ENCODE data around the gene MAP4K5. TPM values are rescaled to one million over a fixed set of nuclear protein-coding genes. Genes with fewer than 3 reads are reported as not detected.

Gene MAP4K5
- polyA plus RNA-seq, 3 donors = 5.0 to 9.1 (median 7.7) TPM

GRCh38 chr14:50371546-50371945 lies 160.8 kb downstream of the MAP4K5 start:
- Mint-ChIP-seq H3K9me3 (peaks cover 0 to 5% (median 0%) of the 10 kb centered on the region in 7 donors), H3K27ac (peak overlapping the region in 1 of 7 donors; percentile 1), H3K4me1 (peaks cover 6% of the 10 kb centered on the region), H3K27me3 (ENCODE audit: low read depth in 3 of 3) (peaks cover 0 to 5% (median 2%) of the 10 kb centered on the region in 3 donors), H3K36me3 (no peaks in the 10 kb centered on the region), H3K4me3 (no peak overlapping the region)
- Histone ChIP-seq H3K9ac (ENCODE audit: insufficient read depth, low read length, poor library complexity, severe bottlenecking) (no peak overlapping the region), H3K4me2 (replicated peaks; ENCODE audit: extremely low read depth, low read length, poor library complexity, severe bottlenecking) (no peak overlapping the region), H3K4me3 (replicated peaks in 1 of 3; ENCODE audit: low read depth in 2 of 3, low read length in 3 of 3) (no peak overlapping the region), H3K79me2 (ENCODE audit: insufficient read depth, low read length) (no peaks in the 10 kb centered on the region), H2AFZ (ENCODE audit: insufficient read depth, low read depth, low read length, poor library complexity, severe bottlenecking) (no peak overlapping the region), H3K27ac (ENCODE audit: low read depth in 1 of 2, low read length in 2 of 2) (no peak overlapping the region), H4K20me1 (ENCODE audit: insufficient read depth, low read length) (no peaks in the 10 kb centered on the region), H3K27me3 (ENCODE audit: control insufficient read depth in 2 of 2, insufficient read depth in 2 of 2, low read length in 2 of 2) (no peaks in the 10 kb centered on the region), H3K36me3 (replicated peaks in 1 of 2; ENCODE audit: control insufficient read depth in 1 of 2, insufficient read depth in 2 of 2, low read length in 2 of 2) (no peaks in the 10 kb centered on the region), H3K9me3 (replicated peaks in 1 of 2; ENCODE audit: control insufficient read depth in 1 of 2, insufficient read depth in 1 of 2, low read length in 2 of 2) (no peaks in the 10 kb centered on the region), H3K4me1 (ENCODE audit: control insufficient read depth in 1 of 2, insufficient read depth in 2 of 2, low read length in 2 of 2) (no peaks in the 10 kb centered on the region)
- DNase-seq = no peak
- WGBS (ENCODE audit: insufficient coverage) = 97% methylated on average over 4 of the region's 4 CpGs
- intact Hi-C loops (cut with micrococcal nuclease) = no loop called here
- TF ChIP-seq CTCF (IDR thresholded peaks at IDR 0.05) = no peak

Small RNA genes within 50 kb of the gene (small RNA-seq; reads per million reads assigned to genes)
- not detected for gene RF00019 (ENCODE audit: insufficient read length, low read depth)
- gene SNRPGP1 (ENCODE audit: insufficient read length, low read depth) = not detected

Other genes starting within 250 kb of the MAP4K5 start
- under 1 TPM; 0.11 to 0.86 (median 0.48) TPM for gene L2HGDH, start 220.3 kb downstream of the MAP4K5 start, polyA plus RNA-seq
- 10 to 100 TPM; 13.4 to 17.3 (median 16.4) TPM for gene DMAC2L, start 220.2 kb downstream of the MAP4K5 start, polyA plus RNA-seq
- gene CDKL1, start 135.7 kb downstream of the MAP4K5 start, polyA plus RNA-seq = 1 to 10 TPM; 1.2 to 2.5 (median 1.3) TPM
- gene ATL1, start 27.6 kb upstream of the MAP4K5 start, polyA plus RNA-seq = 1 to 10 TPM in 1 of 3 donors, under 1 TPM in 2; 0.36 to 1.1 (median 0.99) TPM
- 1 to 10 TPM; 1.8 to 5.1 (median 4.8) TPM for gene SAV1, start 135.7 kb upstream of the MAP4K5 start, polyA plus RNA-seq

Data from CD14-positive monocyte (primary cell).